HG03565 (cell line): ENCODE results near the gene NTN1.

Source experiments
- ATAC-seq: cut with Tn5 transposase; IDR thresholded peaks from one replicate; pipeline ENCODE4 v1.9.1; 2021; ENCODE audit warnings: mild to moderate bottlenecking, moderate library complexity; ENCODE audit not compliant: unreplicated experiment

NTN1 gene

DNA sequence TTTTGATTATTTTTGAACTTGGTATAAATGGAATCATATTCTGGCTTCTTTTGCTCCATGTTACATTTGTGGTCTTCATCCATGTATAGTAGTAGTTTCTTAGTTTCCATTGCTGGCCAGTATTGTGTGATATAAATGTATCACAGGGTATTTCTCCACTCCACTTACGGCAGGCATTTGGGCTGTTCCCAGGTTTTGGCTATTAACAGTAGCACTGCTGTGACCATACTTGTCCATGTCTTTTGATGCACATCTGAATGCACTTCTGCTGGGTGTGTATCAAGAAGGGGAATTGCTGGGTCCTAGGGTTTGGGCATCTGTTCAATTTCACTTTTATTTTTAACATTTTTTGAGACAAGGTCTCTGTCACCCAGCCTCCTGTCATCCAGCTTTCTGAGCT is 13.9 kb downstream of the NTN1 start:
- ATAC-seq: no peak

DNA sequence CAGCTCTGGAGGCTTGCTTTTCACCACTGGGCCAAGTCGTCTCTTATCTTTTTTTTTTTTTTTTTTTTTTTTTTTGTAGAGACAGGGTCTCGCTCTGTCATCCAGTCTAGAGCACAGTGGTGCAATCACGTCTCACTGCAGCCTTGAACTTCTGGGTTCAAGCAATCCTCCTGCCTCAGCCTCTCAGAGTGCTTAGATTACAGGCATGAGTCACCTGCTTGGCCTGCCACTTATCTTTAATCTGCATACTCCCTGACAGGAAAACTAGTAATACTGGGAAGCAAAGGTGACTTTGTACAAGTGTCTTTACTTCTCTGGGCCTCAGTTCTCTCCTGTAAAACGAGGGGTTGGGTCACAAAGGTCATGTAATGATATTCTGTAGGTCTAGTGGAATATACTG is 15.0 kb downstream of the NTN1 start:
- ATAC-seq: no peak

DNA sequence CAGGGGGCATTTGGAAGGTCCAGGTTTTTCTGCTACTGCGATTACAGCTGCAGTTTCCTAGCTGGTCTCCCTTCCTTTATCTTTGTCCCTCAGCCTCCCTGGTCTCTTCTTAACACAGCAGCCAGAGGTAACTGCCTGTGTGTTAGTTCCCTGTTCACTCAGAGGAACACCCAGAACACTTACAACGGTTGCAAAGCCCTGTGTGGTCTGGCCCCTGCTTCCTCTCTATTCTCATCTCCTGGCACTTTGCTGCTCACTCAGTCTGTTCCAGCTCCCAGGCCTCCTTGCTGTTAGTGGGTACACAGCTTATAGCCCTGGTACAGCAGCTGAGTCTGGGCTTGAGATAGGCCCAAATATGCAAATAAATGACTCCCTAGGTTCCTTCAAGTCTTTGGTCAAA is 16.4 kb downstream of the NTN1 start:
- ATAC-seq: no peak

DNA sequence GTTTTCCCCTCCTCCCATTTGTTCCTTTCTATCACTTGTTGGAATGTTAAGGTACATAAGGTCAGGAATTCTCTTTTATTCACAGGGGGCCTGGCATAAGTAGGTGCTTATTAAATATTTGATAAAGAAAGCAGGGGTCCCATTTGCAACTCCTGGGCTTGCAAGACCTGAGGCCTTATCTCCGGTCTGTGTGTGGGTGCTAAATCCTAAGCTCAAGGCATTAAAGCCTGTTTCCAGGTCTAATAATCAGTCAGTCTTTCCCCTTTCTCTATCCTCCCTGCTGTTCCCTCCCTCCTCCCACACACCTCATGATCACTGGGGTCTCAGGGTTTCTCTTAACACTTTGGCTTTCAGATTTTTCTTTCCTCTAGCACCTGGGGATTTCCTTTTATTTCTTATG is 17.1 kb downstream of the NTN1 start:
- ATAC-seq: no peak

DNA sequence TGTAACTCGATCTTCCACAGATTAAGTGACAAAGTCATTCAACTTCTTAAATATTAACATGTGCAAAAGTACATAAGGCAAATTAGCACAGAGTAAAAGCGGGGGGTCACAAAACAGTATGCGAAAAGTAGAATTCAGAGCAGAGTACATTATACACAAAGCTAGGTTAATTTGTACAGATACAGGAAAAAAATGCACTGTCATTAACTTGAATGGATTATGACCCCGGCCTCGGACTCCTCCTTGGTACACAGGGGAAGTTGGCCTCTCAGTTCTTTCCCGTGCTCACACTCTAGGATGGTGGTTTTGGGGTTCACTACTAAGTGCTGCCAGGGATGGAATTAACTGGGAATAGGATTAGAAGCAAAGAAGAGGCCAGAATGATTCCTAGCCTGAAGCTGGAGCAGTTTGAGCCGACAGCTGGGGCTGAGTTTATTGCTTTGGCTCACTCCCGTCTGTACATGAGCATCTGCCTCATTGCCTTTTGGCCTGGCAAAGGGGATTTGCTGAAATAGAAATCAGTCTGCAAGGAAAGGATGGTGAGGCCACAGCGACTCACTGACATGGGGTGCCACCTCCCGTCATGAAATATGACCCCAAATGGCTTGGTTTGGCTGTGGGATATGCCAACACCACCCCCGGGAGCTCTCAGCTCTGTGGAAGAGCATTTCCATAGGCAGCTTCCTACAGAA is 23.6 kb downstream of the NTN1 start:
- ATAC-seq: no peak

DNA sequence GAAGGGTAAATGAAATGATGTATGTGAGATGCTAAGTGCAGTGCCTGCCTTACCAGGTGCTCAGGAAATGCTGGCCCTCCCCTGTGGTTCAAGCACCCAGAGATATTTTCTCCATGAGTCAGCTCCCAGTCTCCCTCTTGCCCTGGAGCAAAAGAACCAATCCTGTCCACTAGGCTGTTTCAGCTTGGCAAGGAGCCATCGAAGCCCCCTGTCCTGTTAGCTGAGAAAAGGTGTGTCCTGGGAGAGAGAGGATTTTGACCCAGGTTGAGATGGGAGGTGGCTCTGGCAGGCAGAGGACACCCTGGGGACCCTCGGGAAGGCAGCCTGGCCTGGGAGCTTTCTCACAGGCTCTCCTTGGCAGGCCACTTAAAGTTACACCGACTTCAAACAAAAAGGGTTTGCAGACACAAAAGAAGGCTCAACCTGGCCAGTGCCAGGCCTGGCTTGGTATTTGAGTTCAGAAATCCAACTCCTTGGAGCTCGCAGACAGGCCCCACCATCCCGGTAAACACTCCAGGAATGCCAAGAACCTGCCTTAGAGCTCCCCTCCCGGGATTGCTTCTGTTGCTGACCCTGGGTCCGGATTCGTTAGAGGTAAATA is 29.6 kb downstream of the NTN1 start:
- no peak for ATAC-seq

DNA sequence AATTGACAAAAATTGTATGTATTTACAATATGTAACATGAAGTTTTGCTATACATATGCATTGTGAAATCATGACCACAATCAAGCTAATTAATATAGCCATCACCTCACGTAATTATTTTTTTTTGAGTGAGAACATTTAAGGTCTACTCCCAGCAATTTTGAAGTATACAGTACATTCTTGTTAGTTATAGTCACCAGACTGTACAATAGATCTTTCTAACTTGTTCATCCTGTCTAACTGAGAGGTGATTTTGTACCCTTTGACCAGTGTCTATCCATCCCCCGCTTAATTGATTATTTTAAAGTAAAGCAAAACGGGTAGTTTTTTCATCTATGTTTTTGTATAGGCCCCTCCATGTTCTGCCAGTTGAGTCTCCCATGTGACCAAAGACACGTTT is 30.3 kb downstream of the NTN1 start:
- no peak for ATAC-seq

DNA sequence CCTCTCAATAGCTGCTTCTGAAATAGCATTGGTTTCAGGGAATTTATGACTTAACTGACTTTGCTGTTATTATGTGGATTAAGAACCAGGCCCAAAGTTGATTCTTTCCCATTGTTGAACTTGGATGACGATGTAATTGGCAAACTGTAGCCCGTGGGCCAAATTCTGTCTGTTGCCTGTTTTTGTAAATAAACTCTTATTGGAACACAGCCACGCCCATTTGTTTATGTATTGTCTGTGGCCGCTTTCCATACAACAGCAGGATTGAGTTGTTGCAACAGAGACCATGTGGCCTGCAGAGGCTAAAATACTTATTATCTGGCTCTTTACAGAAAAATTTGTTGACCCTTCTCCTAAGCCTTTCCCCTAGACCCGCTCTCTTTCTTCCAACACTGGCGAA is 31.6 kb downstream of the NTN1 start:
- no peak for ATAC-seq

DNA sequence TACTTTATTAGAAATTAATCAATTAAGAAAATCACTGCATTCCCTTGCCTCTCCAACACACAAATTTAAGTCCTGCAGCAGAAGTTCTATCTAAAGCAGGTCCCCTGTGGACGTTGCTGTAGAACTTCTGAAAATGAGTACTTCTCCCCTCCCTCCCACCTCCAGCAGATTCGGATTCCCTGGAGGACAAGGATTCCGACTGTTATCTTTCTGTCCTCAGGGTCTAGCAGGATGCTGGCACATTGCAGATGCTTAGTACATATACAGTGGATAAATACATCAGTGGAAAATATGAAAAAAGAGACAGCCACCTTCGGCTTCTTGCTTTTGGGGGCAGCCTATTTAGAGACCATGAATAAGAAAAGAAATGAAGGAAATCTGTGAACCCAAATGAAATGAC is 32.1 kb downstream of the NTN1 start:
- ATAC-seq: no peak

DNA sequence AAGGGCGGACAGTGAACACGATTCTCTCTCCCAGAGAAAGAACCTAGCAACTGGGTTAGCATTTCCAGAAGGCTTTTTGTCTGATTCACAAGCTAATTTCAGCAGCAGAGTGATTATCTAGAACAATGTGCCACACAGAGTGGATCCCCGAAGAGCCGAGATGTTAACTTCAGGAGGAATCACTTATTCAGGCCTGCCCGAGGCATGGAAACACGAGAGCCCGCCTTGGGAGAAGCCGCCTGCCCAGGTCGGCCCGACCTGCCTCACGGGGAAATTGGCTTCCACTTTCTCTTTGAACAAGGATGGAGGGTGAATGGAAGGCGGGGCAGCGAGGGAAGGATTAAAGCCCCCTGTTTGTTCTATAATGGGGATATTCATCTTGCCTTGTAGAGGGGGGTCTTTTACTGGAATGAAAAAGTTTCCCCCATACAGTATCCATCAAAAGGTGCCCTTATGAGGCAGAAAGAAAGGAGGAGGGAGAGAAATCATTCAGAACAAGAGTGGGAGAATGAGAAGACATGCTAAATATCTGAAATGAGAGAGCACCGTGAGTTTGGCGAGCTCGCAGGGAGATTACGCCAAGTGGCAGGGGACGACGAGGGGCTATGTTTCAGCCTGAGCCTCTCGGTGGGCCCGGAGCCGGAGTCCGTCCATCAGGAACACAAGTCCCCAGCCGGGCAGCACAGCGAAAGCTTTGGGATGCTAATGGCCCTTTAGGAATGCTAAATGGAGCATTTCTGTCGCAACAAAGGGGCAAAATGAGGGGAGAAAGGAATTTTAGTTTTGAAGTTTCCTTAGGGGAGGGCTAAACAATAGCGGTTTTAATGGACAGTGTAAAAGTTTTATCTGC is 33.0 kb downstream of the NTN1 start:
- ATAC-seq: no peak

DNA sequence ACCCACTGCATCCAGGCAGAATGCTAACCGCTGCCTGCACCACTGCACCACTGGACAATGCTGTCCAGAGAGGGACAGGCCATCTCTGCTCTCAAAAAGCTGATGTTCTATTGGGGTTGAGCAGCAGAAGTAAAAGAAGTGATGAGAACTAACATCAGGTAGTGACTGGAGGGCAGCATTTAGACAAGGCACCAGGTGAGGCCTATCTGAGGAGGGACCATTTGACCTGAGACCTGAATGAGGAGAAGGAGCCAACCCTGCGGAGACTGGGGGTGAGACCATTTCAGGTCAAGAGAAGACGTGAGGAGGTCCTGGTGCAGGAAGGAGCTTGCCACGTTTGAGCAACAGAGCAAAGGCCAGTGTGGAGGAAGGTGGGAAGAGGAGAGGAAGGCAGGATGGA is 34.0 kb downstream of the NTN1 start:
- no peak for ATAC-seq

DNA sequence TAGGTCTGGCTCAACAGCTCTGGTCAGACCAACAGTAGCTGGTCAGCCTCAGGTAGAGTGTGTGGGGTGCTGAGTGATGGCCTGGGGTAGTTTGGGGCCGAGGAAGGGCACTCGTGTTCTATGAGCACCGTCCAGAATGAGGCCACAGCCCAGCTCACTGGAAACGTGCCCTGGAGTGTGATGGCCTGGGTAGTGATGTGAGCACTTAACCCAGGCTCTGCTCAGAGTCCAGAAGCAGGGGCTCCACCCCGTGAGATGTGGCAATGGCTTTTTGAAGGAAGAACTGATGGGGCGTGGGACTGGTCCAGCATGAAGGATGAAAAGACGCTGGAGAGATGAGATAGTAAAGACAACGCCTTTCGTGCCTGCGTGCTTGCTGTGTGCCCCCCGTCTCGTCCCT is 35.3 kb downstream of the NTN1 start:
- ATAC-seq: no peak

DNA sequence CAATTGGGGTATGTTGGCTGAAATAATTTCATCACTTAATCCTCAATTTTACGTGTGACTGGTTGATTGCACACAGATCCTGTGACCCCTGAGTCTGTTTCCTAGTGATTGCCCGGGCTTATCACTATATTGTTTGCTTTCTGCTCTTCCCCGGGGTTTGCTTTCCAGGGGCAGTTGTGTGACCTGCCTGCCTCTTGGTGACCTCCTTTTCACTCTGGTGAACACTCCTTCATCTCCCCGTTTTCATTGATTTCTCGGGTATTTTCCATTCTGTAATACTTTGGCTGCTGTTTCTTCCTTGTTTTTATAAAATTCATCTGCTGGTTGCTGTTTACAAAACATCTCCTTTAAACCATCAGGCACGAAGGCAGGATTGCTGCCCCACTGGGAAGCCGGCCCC is 36.0 kb downstream of the NTN1 start:
- no peak for ATAC-seq

DNA sequence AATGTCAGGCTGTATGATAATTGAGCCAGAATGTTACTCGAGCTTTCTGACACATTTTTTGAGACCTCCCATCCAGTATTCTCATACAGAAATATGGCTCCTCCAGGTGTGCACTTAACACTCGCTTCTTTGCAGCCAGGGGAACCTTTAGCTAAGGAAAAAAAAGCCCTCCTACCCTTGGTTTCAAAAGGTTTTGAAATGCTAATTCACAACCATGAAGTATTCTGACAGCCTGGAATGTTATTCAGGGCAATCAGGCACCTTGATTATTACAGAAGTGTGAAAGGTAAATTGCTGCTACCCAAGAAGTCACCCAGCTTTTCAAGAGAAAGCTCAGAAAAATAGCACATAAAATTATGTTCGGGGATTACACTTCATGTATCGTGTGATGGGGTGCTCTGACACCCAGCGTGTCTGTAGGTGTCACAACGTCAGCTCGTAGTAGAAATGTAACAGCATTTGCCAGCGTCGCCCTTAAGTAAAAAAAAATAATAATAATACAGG is 41.1 kb downstream of the NTN1 start:
- ATAC-seq: no peak

DNA sequence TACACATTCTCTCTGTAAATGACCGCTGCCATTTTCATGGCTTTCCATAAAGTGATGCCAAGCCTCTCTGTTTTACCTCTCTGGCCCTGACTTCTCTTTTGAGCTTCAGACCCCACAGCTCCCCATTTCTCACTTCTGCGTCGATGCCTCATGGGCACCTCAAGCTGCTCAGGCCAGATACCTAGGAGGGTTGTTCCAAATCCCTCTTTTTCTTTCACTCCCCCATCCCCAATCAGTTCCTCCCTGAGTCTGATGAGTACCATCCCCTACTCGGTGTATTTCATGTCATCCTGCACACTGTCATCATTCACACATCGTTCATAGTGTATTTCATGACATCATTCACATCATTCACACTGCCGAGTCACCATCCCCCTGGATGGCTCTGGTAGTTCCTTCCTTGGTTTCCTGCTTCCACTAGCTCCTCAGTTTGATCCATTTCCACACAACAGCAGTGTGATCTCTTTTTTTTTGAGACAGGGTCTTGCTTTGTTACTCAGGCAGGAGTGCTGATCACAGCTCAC is 43.1 kb downstream of the NTN1 start:
- ATAC-seq: no peak

DNA sequence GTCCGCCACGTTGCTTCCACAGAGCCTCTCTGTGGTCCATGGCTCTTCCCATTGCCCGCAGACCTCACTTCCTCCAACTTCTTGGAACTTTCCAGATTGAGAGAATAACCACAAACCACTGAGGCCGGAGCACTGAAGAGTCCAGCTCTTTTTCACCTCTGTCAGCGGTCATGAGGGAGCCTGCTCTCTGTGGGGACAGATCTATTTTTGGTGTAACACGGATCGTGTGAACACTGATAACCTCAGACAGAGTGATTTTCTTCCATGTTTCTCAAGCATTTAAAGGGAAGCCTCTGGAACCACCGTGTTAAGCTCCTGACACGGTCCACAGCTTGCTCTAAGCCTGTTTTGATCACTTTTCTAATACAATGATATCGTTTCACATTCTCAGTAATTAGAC is 49.7 kb downstream of the NTN1 start:
- ATAC-seq: no peak

DNA sequence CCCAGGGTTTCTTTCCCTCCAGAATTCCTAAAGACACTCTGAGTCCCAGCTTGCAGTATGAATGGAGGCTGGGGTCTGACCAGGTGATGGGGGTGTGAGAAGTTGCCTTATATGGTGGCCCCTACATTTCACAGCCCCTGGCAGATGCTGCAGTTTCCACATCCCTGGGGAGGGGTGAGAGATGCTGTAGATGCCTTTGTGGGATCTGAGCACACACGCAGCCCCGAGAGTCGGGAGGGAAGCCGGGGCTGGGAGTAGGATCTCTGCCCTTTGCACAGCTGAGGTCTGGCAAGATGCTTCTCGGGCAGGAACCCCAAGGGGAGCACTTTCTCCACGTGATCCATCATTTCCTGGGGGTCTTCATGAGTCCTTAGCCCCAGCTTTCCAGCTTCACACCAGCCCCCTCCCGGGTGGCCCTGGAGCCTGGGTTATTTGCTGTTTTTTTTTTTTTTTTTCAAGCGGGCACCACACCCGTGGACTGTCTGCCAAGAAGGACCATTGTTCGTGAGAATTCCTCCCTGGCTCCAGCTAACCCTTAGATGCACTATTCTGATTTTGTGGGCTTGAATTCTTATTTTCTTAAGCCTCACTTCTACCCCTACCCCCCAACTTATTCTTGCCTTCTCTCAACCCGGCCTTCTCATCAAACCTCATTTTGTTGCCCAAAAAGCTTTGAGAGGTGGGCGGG is 50.6 kb downstream of the NTN1 start:
- ATAC-seq: no peak

DNA sequence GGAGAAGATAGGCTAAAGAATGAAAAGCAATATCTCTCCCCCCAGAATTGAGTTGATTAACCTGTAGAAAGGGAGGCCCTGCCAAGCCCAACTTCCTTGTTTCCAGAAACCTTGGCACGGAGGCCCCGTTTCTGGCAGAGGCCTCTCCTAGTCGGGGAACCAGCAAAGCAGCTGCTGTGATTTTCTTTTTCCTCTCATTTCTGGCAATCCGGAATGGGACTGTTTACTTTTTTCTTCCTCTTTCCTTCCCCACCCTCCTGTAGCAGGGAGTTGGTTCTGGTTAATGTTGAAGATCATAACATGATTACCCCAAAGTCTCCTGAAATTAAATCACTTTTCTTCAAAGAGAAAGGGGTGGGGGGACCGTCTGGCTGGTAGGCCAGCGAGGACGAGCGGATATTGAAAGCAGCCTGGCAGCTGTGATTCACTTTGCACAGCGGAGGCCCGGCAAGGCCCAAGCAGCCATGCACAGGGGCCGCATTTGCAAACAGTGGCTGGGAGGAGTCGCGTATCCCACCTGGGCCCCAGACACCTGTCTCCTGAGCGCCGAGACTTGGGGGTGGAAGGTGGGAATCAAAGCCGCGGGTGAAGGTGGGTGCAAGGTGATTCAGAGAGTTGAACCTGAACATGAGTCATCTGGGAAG is 51.5 kb downstream of the NTN1 start:
- ATAC-seq: no peak

DNA sequence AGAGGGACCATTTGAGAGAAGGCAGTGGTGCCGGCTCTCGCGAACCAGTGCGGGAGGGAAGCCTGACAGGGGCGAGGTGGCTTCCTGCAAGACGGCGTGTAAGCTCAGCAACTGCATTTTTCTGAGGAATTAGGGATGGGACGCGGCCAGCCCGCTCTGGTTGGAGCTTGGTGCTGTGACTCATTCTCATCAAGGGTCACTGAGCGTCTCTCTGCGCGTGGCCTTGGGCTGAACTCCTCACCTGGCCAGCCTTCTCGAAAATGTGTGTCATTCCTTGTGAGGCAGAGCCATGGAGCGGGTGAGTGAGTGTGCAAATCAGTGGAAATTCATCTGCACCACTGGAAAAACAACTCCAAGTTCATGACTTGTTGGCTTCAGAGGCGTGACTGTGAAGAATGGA is 52.8 kb downstream of the NTN1 start:
- ATAC-seq: no peak

DNA sequence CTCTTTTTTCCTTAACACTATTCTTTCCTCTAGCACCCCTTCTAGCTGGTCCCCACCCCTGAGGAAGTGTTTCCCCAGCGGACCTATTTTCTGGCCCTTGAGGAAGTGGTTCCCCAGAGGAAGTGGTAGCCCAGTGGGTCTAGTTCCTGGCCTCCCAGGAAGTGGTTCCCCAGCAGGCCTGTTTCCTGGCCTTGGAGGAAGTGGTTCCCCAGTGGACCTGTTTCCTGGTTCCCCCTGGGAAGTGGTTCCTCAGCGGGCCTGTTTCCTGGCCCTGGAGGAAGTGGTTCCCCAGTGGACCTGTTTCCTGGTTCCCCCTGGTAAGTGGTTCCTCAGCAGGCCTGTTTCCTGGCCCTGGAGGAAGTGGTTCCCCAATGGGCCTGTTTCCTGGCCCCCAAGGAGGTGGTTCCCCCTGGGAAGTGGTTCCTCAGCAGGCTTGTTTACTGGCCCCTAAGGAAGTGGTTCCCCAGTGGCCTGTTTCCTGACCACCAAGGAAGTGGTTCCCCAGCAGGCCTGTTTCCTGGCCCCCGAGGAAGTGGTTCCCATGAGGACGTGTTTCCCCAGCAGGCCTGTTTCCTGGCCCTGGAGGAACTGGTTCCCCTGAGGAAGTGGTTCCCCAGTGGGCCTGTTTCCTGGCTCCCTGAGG is 58.3 kb downstream of the NTN1 start:
- no peak for ATAC-seq
